ENCODE data around the gene GRAMD1C. TPM values are rescaled to one million over a fixed set of nuclear protein-coding genes. Genes with fewer than 3 reads are reported as not detected.
A peak's percentile ranks its signal among the peaks of the same experiment; 100 is the strongest.
"Not testable (repeated sequence)": the region's sequence is repeated elsewhere in the genome, so short reads cannot be mapped to it uniquely, and the experiment has no call there.

Gene GRAMD1C
- polyA plus RNA-seq, 2 donors = 5.9 to 21.1 TPM

- not testable (repeated sequence) for H3K9me3 ChIP-seq (ENCODE audit: control insufficient read depth in 2 of 2, insufficient read depth in 1 of 2, low read depth in 1 of 2, low read length in 1 of 2); H3K27me3 ChIP-seq (ENCODE audit: control insufficient read depth in 1 of 2, insufficient read depth in 2 of 2, low read length in 2 of 2); H3K27ac ChIP-seq (ENCODE audit: low read depth in 2 of 2, low read length in 1 of 2); H3K4me3 ChIP-seq (ENCODE audit: low read depth in 1 of 2, low read length in 2 of 2); H3K4me1 ChIP-seq (ENCODE audit: control insufficient read depth in 2 of 2, insufficient read depth in 2 of 2, low read length in 1 of 2); H3K36me3 ChIP-seq (ENCODE audit: control insufficient read depth in 2 of 2, insufficient read depth in 2 of 2, low read length in 1 of 2)
- 86 to 89% methylated on average over 2 to 3 of the region's 3 CpGs for WGBS, 2 donors
Observed at GRCh38 chr3:113849071-113849470, 10.5 kb downstream of the GRAMD1C start.

GRCh38 chr3:113849841-113850240 lies 11.3 kb downstream of the GRAMD1C start:
- H3K27me3 ChIP-seq (ENCODE audit: control insufficient read depth in 1 of 2, insufficient read depth in 2 of 2, low read length in 2 of 2); H3K36me3 ChIP-seq (ENCODE audit: control insufficient read depth in 2 of 2, insufficient read depth in 2 of 2, low read length in 1 of 2); H3K4me3 ChIP-seq (ENCODE audit: low read depth in 1 of 2, low read length in 2 of 2); H3K27ac ChIP-seq (ENCODE audit: low read depth in 2 of 2, low read length in 1 of 2); H3K9me3 ChIP-seq (ENCODE audit: control insufficient read depth in 2 of 2, insufficient read depth in 1 of 2, low read depth in 1 of 2, low read length in 1 of 2); H3K4me1 ChIP-seq (ENCODE audit: control insufficient read depth in 2 of 2, insufficient read depth in 2 of 2, low read length in 1 of 2): not testable (repeated sequence)
- WGBS, 2 donors = 91 to 96% methylated on average over 9 to 21 of the region's 22 CpGs

GRCh38 chr3:113850391-113850790 lies 11.8 kb downstream of the GRAMD1C start:
- 92 to 95% methylated on average over 9 of the region's 9 CpGs for WGBS, 2 donors
- not testable (repeated sequence) for H3K4me1 ChIP-seq (ENCODE audit: control insufficient read depth in 2 of 2, insufficient read depth in 2 of 2, low read length in 1 of 2); H3K27me3 ChIP-seq (ENCODE audit: control insufficient read depth in 1 of 2, insufficient read depth in 2 of 2, low read length in 2 of 2); H3K36me3 ChIP-seq (ENCODE audit: control insufficient read depth in 2 of 2, insufficient read depth in 2 of 2, low read length in 1 of 2); H3K9me3 ChIP-seq (ENCODE audit: control insufficient read depth in 2 of 2, insufficient read depth in 1 of 2, low read depth in 1 of 2, low read length in 1 of 2); H3K4me3 ChIP-seq (ENCODE audit: low read depth in 1 of 2, low read length in 2 of 2); H3K27ac ChIP-seq (ENCODE audit: low read depth in 2 of 2, low read length in 1 of 2)

- WGBS, 2 donors = 58 to 73% methylated on average over 3 of the region's 3 CpGs
- no peak overlapping the region for H3K4me3 ChIP-seq (ENCODE audit: low read depth in 1 of 2, low read length in 2 of 2)
- H3K27me3 ChIP-seq (ENCODE audit: control insufficient read depth in 1 of 2, insufficient read depth in 2 of 2, low read length in 2 of 2) = no peaks in the 10 kb centered on the region
- no peak overlapping the region for H3K27ac ChIP-seq (ENCODE audit: low read depth in 2 of 2, low read length in 1 of 2)
- H3K4me1 ChIP-seq (ENCODE audit: control insufficient read depth in 2 of 2, insufficient read depth in 2 of 2, low read length in 1 of 2) = no peaks in the 10 kb centered on the region
- no peaks in the 10 kb centered on the region for H3K9me3 ChIP-seq (ENCODE audit: control insufficient read depth in 2 of 2, insufficient read depth in 1 of 2, low read depth in 1 of 2, low read length in 1 of 2)
- H3K36me3 ChIP-seq (ENCODE audit: control insufficient read depth in 2 of 2, insufficient read depth in 2 of 2, low read length in 1 of 2) = peaks cover 0 to 2% of the 10 kb centered on the region in 2 donors
Observed at GRCh38 chr3:113852506-113852905, 13.9 kb downstream of the GRAMD1C start.

GRCh38 chr3:113867506-113867905 lies 28.9 kb downstream of the GRAMD1C start:
- 50 to 51% methylated on average over 4 of the region's 4 CpGs for WGBS, 2 donors
- peak overlapping the region in 1 of 2 donors; percentile 48 for H3K27ac ChIP-seq (ENCODE audit: low read depth in 2 of 2, low read length in 1 of 2)

GRCh38 chr3:113873293-113873692 lies 34.7 kb downstream of the GRAMD1C start:
- Histone ChIP-seq H3K36me3 (ENCODE audit: control insufficient read depth in 2 of 2, insufficient read depth in 2 of 2, low read length in 1 of 2) (no peaks in the 10 kb centered on the region), H3K9me3 (ENCODE audit: control insufficient read depth in 2 of 2, insufficient read depth in 1 of 2, low read depth in 1 of 2, low read length in 1 of 2) (no peaks in the 10 kb centered on the region), H3K4me3 (ENCODE audit: low read depth in 1 of 2, low read length in 2 of 2) (no peak overlapping the region), H3K4me1 (ENCODE audit: control insufficient read depth in 2 of 2, insufficient read depth in 2 of 2, low read length in 1 of 2) (no peaks in the 10 kb centered on the region), H3K27me3 (ENCODE audit: control insufficient read depth in 1 of 2, insufficient read depth in 2 of 2, low read length in 2 of 2) (no peaks in the 10 kb centered on the region), H3K27ac (ENCODE audit: low read depth in 2 of 2, low read length in 1 of 2) (no peak overlapping the region)
- WGBS, 2 donors = 95 to 99% methylated on average over 6 of the region's 6 CpGs

More at GRCh38 chr3:113867506-113867905, 28.9 kb downstream of the GRAMD1C start:
- Histone ChIP-seq H3K27me3 (ENCODE audit: control insufficient read depth in 1 of 2, insufficient read depth in 2 of 2, low read length in 2 of 2) (no peaks in the 10 kb centered on the region), H3K4me3 (ENCODE audit: low read depth in 1 of 2, low read length in 2 of 2) (no peak overlapping the region), H3K36me3 (ENCODE audit: control insufficient read depth in 2 of 2, insufficient read depth in 2 of 2, low read length in 1 of 2) (no peaks in the 10 kb centered on the region), H3K4me1 (ENCODE audit: control insufficient read depth in 2 of 2, insufficient read depth in 2 of 2, low read length in 1 of 2) (no peaks in the 10 kb centered on the region), H3K9me3 (ENCODE audit: control insufficient read depth in 2 of 2, insufficient read depth in 1 of 2, low read depth in 1 of 2, low read length in 1 of 2) (no peaks in the 10 kb centered on the region)

- H3K9me3 ChIP-seq (ENCODE audit: control insufficient read depth in 2 of 2, insufficient read depth in 1 of 2, low read depth in 1 of 2, low read length in 1 of 2) = no peaks in the 10 kb centered on the region
- no peak overlapping the region for H3K4me3 ChIP-seq (ENCODE audit: low read depth in 1 of 2, low read length in 2 of 2)
- 83 to 95% methylated on average over 4 of the region's 4 CpGs for WGBS, 2 donors
- H3K36me3 ChIP-seq (ENCODE audit: control insufficient read depth in 2 of 2, insufficient read depth in 2 of 2, low read length in 1 of 2) = no peaks in the 10 kb centered on the region
- no peaks in the 10 kb centered on the region for H3K27me3 ChIP-seq (ENCODE audit: control insufficient read depth in 1 of 2, insufficient read depth in 2 of 2, low read length in 2 of 2)
- H3K4me1 ChIP-seq (ENCODE audit: control insufficient read depth in 2 of 2, insufficient read depth in 2 of 2, low read length in 1 of 2) = no peaks in the 10 kb centered on the region
- H3K27ac ChIP-seq (ENCODE audit: low read depth in 2 of 2, low read length in 1 of 2) = no peak overlapping the region
Observed at GRCh38 chr3:113873814-113874526, 35.4 kb downstream of the GRAMD1C start.

GRCh38 chr3:113878403-113878802 lies 39.8 kb downstream of the GRAMD1C start:
- Histone ChIP-seq H3K27me3 (ENCODE audit: control insufficient read depth in 1 of 2, insufficient read depth in 2 of 2, low read length in 2 of 2) (no peaks in the 10 kb centered on the region), H3K9me3 (ENCODE audit: control insufficient read depth in 2 of 2, insufficient read depth in 1 of 2, low read depth in 1 of 2, low read length in 1 of 2) (no peaks in the 10 kb centered on the region), H3K36me3 (ENCODE audit: control insufficient read depth in 2 of 2, insufficient read depth in 2 of 2, low read length in 1 of 2) (no peaks in the 10 kb centered on the region), H3K4me3 (ENCODE audit: low read depth in 1 of 2, low read length in 2 of 2) (no peak overlapping the region), H3K4me1 (ENCODE audit: control insufficient read depth in 2 of 2, insufficient read depth in 2 of 2, low read length in 1 of 2) (no peaks in the 10 kb centered on the region), H3K27ac (ENCODE audit: low read depth in 2 of 2, low read length in 1 of 2) (no peak overlapping the region)
- WGBS, 2 donors = 88 to 91% methylated on average over 3 of the region's 3 CpGs

GRCh38 chr3:113885050-113885449 lies 46.5 kb downstream of the GRAMD1C start:
- no peak overlapping the region for H3K27ac ChIP-seq (ENCODE audit: low read depth in 2 of 2, low read length in 1 of 2)
- H3K4me3 ChIP-seq (ENCODE audit: low read depth in 1 of 2, low read length in 2 of 2) = no peak overlapping the region
- 93 to 96% methylated on average over 30 of the region's 30 CpGs for WGBS, 2 donors
- H3K27me3 ChIP-seq (ENCODE audit: control insufficient read depth in 1 of 2, insufficient read depth in 2 of 2, low read length in 2 of 2) = no peaks in the 10 kb centered on the region
- H3K4me1 ChIP-seq (ENCODE audit: control insufficient read depth in 2 of 2, insufficient read depth in 2 of 2, low read length in 1 of 2) = peaks cover 0 to under 1% of the 10 kb centered on the region in 2 donors
- no peaks in the 10 kb centered on the region for H3K36me3 ChIP-seq (ENCODE audit: control insufficient read depth in 2 of 2, insufficient read depth in 2 of 2, low read length in 1 of 2)
- H3K9me3 ChIP-seq (ENCODE audit: control insufficient read depth in 2 of 2, insufficient read depth in 1 of 2, low read depth in 1 of 2, low read length in 1 of 2) = peaks cover 0 to 3% of the 10 kb centered on the region in 2 donors

- Histone ChIP-seq H3K36me3 (ENCODE audit: control insufficient read depth in 2 of 2, insufficient read depth in 2 of 2, low read length in 1 of 2) (no peaks in the 10 kb centered on the region), H3K4me3 (ENCODE audit: low read depth in 1 of 2, low read length in 2 of 2) (no peak overlapping the region), H3K4me1 (ENCODE audit: control insufficient read depth in 2 of 2, insufficient read depth in 2 of 2, low read length in 1 of 2) (peaks cover 0 to 3% of the 10 kb centered on the region in 2 donors), H3K27me3 (ENCODE audit: control insufficient read depth in 1 of 2, insufficient read depth in 2 of 2, low read length in 2 of 2) (no peaks in the 10 kb centered on the region), H3K9me3 (ENCODE audit: control insufficient read depth in 2 of 2, insufficient read depth in 1 of 2, low read depth in 1 of 2, low read length in 1 of 2) (no peaks in the 10 kb centered on the region), H3K27ac (ENCODE audit: low read depth in 2 of 2, low read length in 1 of 2) (no peak overlapping the region)
- 65 to 77% methylated on average over 8 of the region's 8 CpGs for WGBS, 2 donors
Observed at GRCh38 chr3:113890256-113890900, 51.8 kb downstream of the GRAMD1C start.

Measured in esophagus (tissue), 2 donors.